NCI-H2171 (cell line): Measurements from ENCODE around the gene NPIPB6.
A peak's percentile ranks its signal among the peaks of the same experiment; 100 is the strongest.

Experiments used
- DNase-seq: peaks from one replicate; lab custom pipeline; 2025; lab: John Stamatoyannopoulos, UW

Gene NPIPB6

GRCh38 chr16:28297784-28298510 lies 65.4 kb downstream of the NPIPB6 start:
- DNase-seq, result no peak

DNA sequence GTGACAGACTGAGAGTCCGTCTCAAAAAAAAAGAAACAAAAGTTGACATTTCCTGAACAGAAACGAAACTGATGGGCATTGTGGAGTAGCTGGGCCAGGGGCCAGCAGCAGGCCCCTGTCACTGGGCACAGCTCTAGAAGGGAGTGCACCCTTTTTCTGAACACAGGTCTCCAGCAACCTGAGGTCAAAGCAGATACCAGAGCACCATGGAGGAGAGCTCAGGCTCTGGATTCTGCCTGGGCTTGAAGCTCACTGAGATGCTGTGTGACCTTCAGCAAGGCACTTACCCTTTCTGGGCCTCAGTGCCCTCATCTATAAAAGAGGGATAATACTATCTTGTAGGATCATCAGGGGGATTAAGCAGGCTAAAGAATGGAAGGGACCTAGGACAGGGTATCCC lies 66.0 kb downstream of the NPIPB6 start:
- DNase-seq, result no peak

GRCh38 chr16:28295276-28295675 lies 68.0 kb downstream of the NPIPB6 start:
- no peak for DNase-seq

DNA sequence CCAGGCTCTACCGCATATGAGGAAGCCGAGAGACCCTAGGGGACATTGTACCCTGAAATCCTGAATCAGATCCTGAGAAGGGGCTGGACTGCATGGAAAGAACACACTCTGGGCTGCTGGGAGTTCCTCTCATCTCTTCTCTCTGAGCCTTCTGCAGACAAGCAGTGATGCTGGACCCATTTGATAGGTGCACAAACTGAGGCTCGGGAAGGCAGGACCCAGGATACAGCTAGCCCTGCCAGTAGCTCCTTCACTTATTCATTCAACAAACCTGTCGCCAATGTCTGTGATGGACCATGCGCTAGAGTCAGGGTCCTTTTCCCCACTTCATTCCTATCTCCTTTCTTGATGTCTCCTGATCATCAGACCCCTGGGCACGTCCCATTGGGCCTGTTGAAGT lies 69.1 kb downstream of the NPIPB6 start:
- no peak for DNase-seq

GRCh38 chr16:28293601-28293960 lies 69.7 kb downstream of the NPIPB6 start:
- DNase-seq, result no peak

DNA sequence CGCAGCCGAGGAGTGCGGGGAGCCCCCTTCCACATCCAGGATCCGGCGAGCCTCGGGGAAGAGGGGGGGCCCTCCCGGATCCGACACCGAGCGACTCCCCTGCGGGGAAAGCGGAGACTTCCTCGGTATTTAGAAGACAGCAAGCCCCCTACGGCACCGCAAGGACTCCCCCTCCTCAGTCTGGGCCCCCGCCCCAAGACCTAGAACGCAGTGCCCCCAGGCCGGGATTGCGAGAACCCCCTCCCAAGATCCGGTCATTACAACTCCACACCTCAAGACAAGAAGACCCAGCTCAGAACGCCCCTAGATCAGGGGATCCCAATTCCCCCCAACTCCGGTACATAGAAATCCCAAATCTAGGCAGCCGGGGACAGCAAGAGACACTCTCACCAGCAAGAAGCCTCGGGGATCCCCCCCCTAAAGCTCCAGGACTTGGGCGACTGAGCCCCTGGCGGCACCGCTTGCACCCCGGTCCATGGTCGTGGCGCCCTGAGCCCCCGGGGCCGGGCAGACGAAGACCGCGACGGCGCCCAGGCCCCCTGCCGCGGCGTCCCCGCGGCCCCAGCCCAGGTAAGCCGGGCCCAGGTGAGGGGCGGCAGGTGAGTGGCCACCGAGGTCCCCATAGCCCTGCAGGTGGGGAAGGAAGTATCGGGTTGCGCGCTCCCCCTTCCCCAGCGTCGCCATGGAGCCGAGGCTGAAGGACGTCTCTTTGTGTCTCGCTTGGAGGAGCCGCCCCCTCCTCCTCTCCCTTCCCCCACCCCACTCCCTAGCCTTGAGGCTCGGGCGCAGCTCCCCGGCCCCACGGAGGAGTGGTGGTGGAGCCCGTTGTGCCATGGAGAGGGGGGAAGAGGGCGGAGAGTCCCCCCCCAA lies 70.3 kb downstream of the NPIPB6 start:
- peak; percentile 64 for DNase-seq
